Activated CD4-positive, alpha-beta memory T cell treated with anti-CD3 and anti-CD28 coated beads, Interleukin-2, amount 10 ng/mL, durations not matched to agents 7 days and 5 days (primary cell): Measurements from ENCODE around the gene UFSP1. TPM values are rescaled to one million over a fixed set of nuclear protein-coding genes. Genes with fewer than 3 reads are reported as not detected.
"Not testable (repeated sequence)": the region's sequence is repeated elsewhere in the genome, so short reads cannot be mapped to it uniquely, and the experiment has no call there.

ENCODE experiments used
- CTCF ChIA-PET: fragments of 350-600 bp; sonication (Branson Sonifier 250); formaldehyde crosslinking; loops from one replicate; lab custom pipeline; 2021; ENCODE audit warnings: antibody characterized with exemption, inconsistent platforms; lab: Charles Lee
- POLR2A ChIA-PET: fragments of 350-600 bp; sonication (Branson Sonifier 250); formaldehyde crosslinking; loops from one replicate; lab custom pipeline; 2021; ENCODE audit warnings: antibody characterized with exemption; lab: Charles Lee
- DNase-seq: peaks from one replicate; pipeline ENCODE4 v3.0.0-alpha.2; 2020
- H3K27ac Mint-ChIP-seq: one replicate; pipeline ENCODE4 v1.8.0; 2021; ENCODE audit warnings: mild to moderate bottlenecking, mixed read lengths
- H3K27me3 Mint-ChIP-seq: one replicate; pipeline ENCODE4 v1.8.0; 2021; ENCODE audit warnings: mixed read lengths
- H3K36me3 Mint-ChIP-seq: one replicate; pipeline ENCODE4 v1.8.0; 2021; ENCODE audit warnings: low read depth, mixed read lengths
- H3K4me1 Mint-ChIP-seq: one replicate; pipeline ENCODE4 v1.8.0; 2021; ENCODE audit warnings: mixed read lengths
- H3K4me3 Mint-ChIP-seq: one replicate; pipeline ENCODE4 v1.8.0; 2021; ENCODE audit warnings: mild to moderate bottlenecking, mixed read lengths
- H3K9me3 Mint-ChIP-seq: one replicate; pipeline ENCODE4 v1.8.0; 2021; ENCODE audit warnings: mixed read lengths
- total RNA-seq, 2 experiments: library from RNA; stranded (reverse); gene quantifications; one replicate each; pipeline ENCODE4 v1.2.3, GENCODE V29; 2021

UFSP1 gene
- total RNA-seq, 2 experiments from 2014 or later: 2.1 to 3.0 TPM

DNA sequence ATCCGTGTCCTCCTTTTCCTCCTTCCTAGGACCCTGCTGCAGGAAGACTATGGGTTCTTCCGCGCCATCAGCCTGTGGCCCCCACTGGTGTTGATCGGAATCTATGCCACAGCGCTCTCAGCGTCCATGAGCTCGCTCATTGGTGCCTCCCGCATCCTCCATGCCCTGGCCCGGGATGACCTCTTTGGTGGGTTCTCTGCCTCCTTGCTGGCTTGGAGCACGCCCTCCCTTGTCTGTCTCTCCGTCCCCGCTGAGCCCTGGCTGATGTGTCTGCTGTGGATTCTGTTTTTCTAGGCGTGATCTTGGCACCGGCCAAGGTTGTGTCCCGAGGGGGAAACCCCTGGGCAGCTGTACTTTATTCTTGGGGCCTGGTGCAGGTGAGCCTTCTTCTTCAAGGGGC is 29.7 kb downstream of the UFSP1 start:
- CTCF ChIA-PET: no interaction called here

DNA sequence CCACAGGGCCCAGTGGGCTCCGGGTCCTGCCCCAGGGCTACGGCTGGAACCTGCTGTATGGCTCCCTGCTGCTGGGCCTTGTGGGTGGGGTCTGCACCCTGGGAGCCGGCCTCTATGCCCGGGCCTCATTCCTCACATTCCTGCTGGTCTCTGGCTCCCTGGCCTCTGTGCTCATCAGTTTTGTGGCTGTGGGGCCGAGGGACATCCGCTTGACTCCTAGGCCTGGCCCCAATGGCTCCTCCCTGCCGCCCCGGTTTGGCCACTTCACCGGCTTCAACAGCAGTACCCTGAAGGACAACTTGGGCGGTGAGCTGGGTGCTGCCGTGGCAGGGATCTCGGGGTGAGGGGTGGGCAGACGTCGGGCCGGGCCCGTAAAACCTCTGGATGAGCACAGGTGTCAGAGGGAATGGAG is 32.6 kb downstream of the UFSP1 start:
- Mint-ChIP-seq H3K9me3 (no peaks in the 10 kb centered on the region), H3K4me3 (no peak overlapping the region), H3K36me3 (peaks cover 28% of the 10 kb centered on the region), H3K4me1 (peaks cover 17% of the 10 kb centered on the region), H3K27ac (no peak overlapping the region), H3K27me3 (no peaks in the 10 kb centered on the region)
- POLR2A ChIA-PET: interaction anchor here (2.7 kb wide), 1 partner anchor 18 kb away, joined by 13 read pairs; the partner anchor contains the start of gene SRRT
- DNase-seq: no peak
- CTCF ChIA-PET: interaction anchor here (0.6 to 1.3 kb wide), 3 partner anchors 58 to 224 kb away, joined by 3 to 5 read pairs (median 4); no protein-coding TSS in a partner anchor

More for the DNA sequence above, 29.7 kb downstream of the UFSP1 start:
- Mint-ChIP-seq H3K9me3 (no peaks in the 10 kb centered on the region), H3K4me1 (no peaks in the 10 kb centered on the region), H3K36me3 (peaks cover 44% of the 10 kb centered on the region), H3K27me3 (no peaks in the 10 kb centered on the region), H3K27ac (no peak overlapping the region), H3K4me3 (no peak overlapping the region)
- POLR2A ChIA-PET: no interaction called here
- DNase-seq: no peak

DNA sequence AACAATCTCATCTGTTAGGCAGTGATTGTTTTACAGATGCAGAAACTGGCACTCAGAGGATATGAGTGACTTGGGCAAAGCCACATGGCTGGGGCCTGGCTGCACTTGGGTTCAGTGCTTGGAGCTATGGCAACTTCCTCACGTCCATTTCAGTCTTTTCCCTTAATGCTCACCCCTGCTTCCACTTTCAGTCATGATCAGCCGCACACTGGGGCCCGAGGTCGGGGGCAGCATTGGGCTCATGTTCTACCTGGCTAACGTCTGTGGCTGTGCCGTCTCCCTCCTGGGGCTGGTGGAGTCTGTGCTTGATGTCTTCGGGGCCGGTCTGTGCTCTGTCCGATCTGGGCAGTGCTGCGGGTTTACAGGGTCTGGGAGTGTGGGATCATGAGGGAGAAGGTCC is 34.0 kb downstream of the UFSP1 start:
- POLR2A ChIA-PET: interaction anchor here (1.0 to 2.7 kb wide), 2 partner anchors 20 to 149 kb away, joined by 3 to 13 read pairs; partner anchors contain the start of genes POP7 and SRRT
- Mint-ChIP-seq H3K4me1 (peaks cover 20% of the 10 kb centered on the region), H3K4me3 (no peak overlapping the region), H3K27ac (no peak overlapping the region), H3K27me3 (no peaks in the 10 kb centered on the region), H3K36me3 (peaks cover 21% of the 10 kb centered on the region), H3K9me3 (no peaks in the 10 kb centered on the region)
- CTCF ChIA-PET: interaction anchor here (6.0 kb wide), 1 partner anchor 55 kb away, joined by 141 read pairs; no protein-coding TSS in a partner anchor
- no peak for DNase-seq

DNA sequence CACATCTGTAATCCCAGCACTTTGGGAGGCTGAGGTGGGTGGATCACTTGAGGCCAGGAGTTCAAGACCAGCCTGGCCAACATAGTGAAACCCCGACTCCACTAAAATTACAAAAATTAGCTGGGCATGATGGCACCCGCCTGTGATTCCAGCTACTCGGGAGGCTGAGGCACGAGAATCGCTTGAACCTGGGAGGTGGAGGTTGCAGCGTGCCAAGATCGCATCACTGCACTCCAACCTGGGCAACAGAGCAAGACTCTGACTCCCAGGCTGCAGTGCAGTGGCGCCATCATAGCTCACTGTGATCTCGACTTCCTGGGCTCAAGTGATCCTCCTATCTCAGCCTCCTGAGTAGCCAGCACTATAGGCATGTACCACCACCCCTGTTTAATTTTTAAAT is 34.6 kb downstream of the UFSP1 start:
- ChIA-PET POLR2A (interaction anchor here (1.0 to 4.2 kb wide), 2 partner anchors 20 to 149 kb away, joined by 3 to 38 read pairs; partner anchors contain the start of genes POP7 and SRRT), CTCF (interaction anchor here (6.0 kb wide), 1 partner anchor 54 kb away, joined by 141 read pairs; no protein-coding TSS in a partner anchor)
- Mint-ChIP-seq H3K36me3 (peaks cover 15% of the 10 kb centered on the region), H3K4me1 (peaks cover 20% of the 10 kb centered on the region)
- not testable (repeated sequence) for DNase-seq, H3K27ac Mint-ChIP-seq, H3K4me3 Mint-ChIP-seq, H3K9me3 Mint-ChIP-seq, H3K27me3 Mint-ChIP-seq

DNA sequence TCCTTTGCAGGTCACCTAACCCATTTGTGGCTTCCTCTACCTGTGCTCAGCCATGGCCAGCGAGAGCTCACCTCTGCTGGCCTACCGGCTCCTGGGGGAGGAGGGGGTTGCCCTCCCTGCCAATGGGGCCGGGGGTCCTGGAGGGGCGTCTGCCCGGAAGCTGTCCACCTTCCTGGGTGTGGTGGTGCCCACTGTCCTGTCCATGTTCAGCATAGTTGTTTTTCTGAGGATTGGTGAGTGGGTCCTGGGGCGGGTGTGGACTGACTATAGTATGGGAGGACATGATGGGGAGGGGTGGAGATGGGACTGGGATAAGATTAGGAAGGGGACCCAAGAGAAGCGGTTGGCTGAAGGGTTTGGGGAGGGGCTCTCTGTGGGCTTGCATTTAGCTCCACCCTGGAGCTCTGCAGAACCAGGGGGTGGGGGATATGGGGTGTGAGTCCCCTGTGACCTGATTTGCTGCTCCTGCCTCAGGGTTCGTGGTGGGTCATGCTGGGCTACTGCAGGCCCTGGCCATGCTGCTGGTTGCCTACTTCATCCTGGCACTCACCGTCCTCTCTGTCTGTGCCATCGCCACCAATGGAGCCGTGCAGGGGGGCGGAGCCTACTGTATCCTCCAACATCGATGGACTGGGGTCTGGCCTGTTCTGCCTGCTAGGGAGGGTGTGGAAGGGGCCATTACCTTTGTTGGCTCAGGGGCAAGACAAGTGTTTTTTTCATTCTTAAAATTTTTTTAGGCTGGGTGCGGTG is 35.2 kb downstream of the UFSP1 start:
- POLR2A ChIA-PET: interaction anchor here (0.6 to 4.2 kb wide), 6 partner anchors 21 to 166 kb away, joined by 3 to 38 read pairs (median 4); partner anchors contain the start of genes MUC17, POP7, SRRT and UFSP1

GRCh38 chr7:100852048-100852872 is 37.3 kb downstream of the UFSP1 start, which contains the start of gene SLC12A9:
SLC12A9 (plus strand) TSS chr7:100852713; CDS start chr7:100854198, 1,485 bp downstream.
- ChIA-PET POLR2A (interaction anchor here (0.7 to 4.2 kb wide), 12 partner anchors 9 to 218 kb away, joined by 3 to 38 read pairs (median 6); partner anchors contain the start of genes POP7, SRRT and UFSP1), CTCF (interaction anchor here (0.5 to 6.9 kb wide), 29 partner anchors 10 to 424 kb away, joined by 3 to 141 read pairs (median 4); partner anchors contain the start of genes FBXO24, GIGYF1, LRCH4 and POP7)
- Mint-ChIP-seq H3K27me3 (no peaks in the 10 kb centered on the region), H3K4me3 (peak within 1 kb of the TSS; percentile 93), H3K4me1 (peaks cover 20% of the 10 kb centered on the region), H3K27ac (peak within 1 kb of the TSS; percentile 49), H3K9me3 (no peaks in the 10 kb centered on the region), H3K36me3 (peaks cover 6% of the 10 kb centered on the region)
- peak; percentile 88 for DNase-seq

More for the DNA sequence above, 35.2 kb downstream of the UFSP1 start:
- Mint-ChIP-seq H3K36me3 (peaks cover 9% of the 10 kb centered on the region), H3K9me3 (no peaks in the 10 kb centered on the region), H3K27ac (no peak overlapping the region), H3K4me3 (peak overlapping the region; percentile 93), H3K4me1 (peaks cover 20% of the 10 kb centered on the region), H3K27me3 (no peaks in the 10 kb centered on the region)
- CTCF ChIA-PET: interaction anchor here (1.2 to 6.9 kb wide), 4 partner anchors 18 to 1558 kb away, joined by 3 to 141 read pairs (median 52); partner anchors contain the start of gene POP7
- no peak for DNase-seq

- H3K27ac Mint-ChIP-seq: no peak overlapping the region
- no peaks in the 10 kb centered on the region for H3K9me3 Mint-ChIP-seq
- ChIA-PET POLR2A (no interaction called here), CTCF (no interaction called here)
- peaks cover 5% of the 10 kb centered on the region for H3K4me1 Mint-ChIP-seq
- no peaks in the 10 kb centered on the region for H3K27me3 Mint-ChIP-seq
- H3K4me3 Mint-ChIP-seq: no peak overlapping the region
- H3K36me3 Mint-ChIP-seq: no peaks in the 10 kb centered on the region
- DNase-seq: no peak
Observed at GRCh38 chr7:100847360-100847759, 42.2 kb downstream of the UFSP1 start.

DNA sequence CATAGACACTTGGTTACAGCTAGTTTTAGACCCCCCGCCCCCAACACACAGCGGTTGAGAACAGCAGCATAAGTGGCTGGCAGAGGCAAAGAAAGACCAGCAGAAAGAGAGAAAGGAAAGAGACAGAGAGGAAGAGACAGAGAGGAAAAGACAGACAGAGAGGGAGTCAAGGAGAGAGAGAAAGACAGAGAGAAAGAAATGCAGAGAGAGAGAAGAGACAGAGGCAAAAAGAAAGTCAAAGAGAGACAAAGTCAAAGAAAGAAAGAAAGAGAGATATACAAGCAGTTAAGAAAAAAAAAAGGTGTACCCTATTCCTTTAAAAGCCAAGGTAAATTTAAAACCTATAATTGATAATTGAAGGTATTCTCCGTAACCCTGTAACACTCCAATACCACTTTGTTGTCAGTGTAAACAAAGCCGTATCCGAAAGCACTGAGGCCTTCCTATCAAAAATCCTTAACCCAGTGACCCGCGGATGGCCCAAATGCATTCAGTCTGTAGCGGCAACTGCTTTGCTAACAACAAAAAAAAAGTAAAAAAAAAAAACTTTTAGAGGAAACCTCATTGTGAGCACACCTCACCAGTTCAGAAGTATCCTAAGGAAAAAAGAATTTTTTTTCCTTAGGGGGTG is 48.9 kb downstream of the UFSP1 start:
- Mint-ChIP-seq H3K27ac (no peak overlapping the region), H3K4me1 (peaks cover 24% of the 10 kb centered on the region), H3K4me3 (no peak overlapping the region), H3K27me3 (peaks cover 4% of the 10 kb centered on the region), H3K9me3 (no peaks in the 10 kb centered on the region), H3K36me3 (no peaks in the 10 kb centered on the region)
- CTCF ChIA-PET: interaction anchor here (3.4 kb wide), 1 partner anchor 11 kb away, joined by 18 read pairs; the partner anchor contains the start of gene SLC12A9
- POLR2A ChIA-PET: no interaction called here
- DNase-seq: no peak

GRCh38 chr7:100839361-100839760 is 50.2 kb downstream of the UFSP1 start:
- H3K27ac Mint-ChIP-seq: no peak overlapping the region

More at GRCh38 chr7:100839361-100839760, 50.2 kb downstream of the UFSP1 start:
- no peak for DNase-seq
- CTCF ChIA-PET: interaction anchor here (0.7 kb wide), 1 partner anchor 235 kb away, joined by 3 read pairs; no protein-coding TSS in a partner anchor
- H3K4me1 Mint-ChIP-seq: peaks cover 25% of the 10 kb centered on the region
- POLR2A ChIA-PET: no interaction called here
- H3K9me3 Mint-ChIP-seq: no peaks in the 10 kb centered on the region
- no peaks in the 10 kb centered on the region for H3K36me3 Mint-ChIP-seq
- no peak overlapping the region for H3K4me3 Mint-ChIP-seq
- peaks cover 4% of the 10 kb centered on the region for H3K27me3 Mint-ChIP-seq

Other genes with a start within 250 kb of the UFSP1 start
- 1 to 10 TPM; 8.8 to 9.2 TPM for gene TFR2, start 248.2 kb downstream of the UFSP1 start, total RNA-seq
- gene ACTL6B, start 233.3 kb downstream of the UFSP1 start, total RNA-seq: not detected
- gene GNB2, start 216.0 kb downstream of the UFSP1 start, total RNA-seq: 100 to 1,000 TPM; 263 to 266 TPM
- gene GIGYF1, start 195.5 kb downstream of the UFSP1 start, total RNA-seq: 10 to 100 TPM; 43.4 to 47.4 TPM
- 10 to 100 TPM; 32.5 to 35.2 TPM for gene POP7, start 183.6 kb downstream of the UFSP1 start, total RNA-seq
- gene EPO, start 169.2 kb downstream of the UFSP1 start, total RNA-seq: not detected
- gene ZAN, start 156.1 kb downstream of the UFSP1 start, total RNA-seq: not detected
- under 1 TPM; 0.60 TPM for gene EPHB4, start 62.2 kb downstream of the UFSP1 start, total RNA-seq
- 10 to 100 TPM; 34.0 to 36.3 TPM for gene SLC12A9, start 37.0 kb downstream of the UFSP1 start, total RNA-seq
- gene TRIP6, start 22.3 kb downstream of the UFSP1 start, total RNA-seq: 10 to 100 TPM; 28.9 to 30.1 TPM
- gene SRRT, start 14.6 kb downstream of the UFSP1 start, total RNA-seq: 100 to 1,000 TPM; 202 to 205 TPM
- under 1 TPM in 1 of 2 experiments, not detected in 1; 0.13 TPM for gene ACHE, start 6.2 kb upstream of the UFSP1 start, total RNA-seq
- gene MUC3A, start 59.8 kb upstream of the UFSP1 start, total RNA-seq: under 1 TPM in 1 of 2 experiments, not detected in 1; 0.20 TPM
- gene MUC12, start 79.8 kb upstream of the UFSP1 start, total RNA-seq: under 1 TPM in 1 of 2 experiments, not detected in 1; 0.50 TPM
- not detected for gene MUC17, start 130.4 kb upstream of the UFSP1 start, total RNA-seq
- gene TRIM56, start 195.8 kb upstream of the UFSP1 start, total RNA-seq: 10 to 100 TPM; 72.6 to 72.7 TPM
- gene SERPINE1, start 237.4 kb upstream of the UFSP1 start, total RNA-seq: under 1 TPM; 0.23 to 0.28 TPM